ENCODE data around the gene LIX1L.
A peak's percentile ranks its signal among the peaks of the same experiment; 100 is the strongest.

Gene LIX1L

GRCh38 chr1:145977016-145977415 is 19.2 kb upstream of the LIX1L start:
- TF ChIP-seq CTCF (IDR thresholded peaks at IDR 0.05; ENCODE audit: low read length) (no peak), EZH2phosphoT487 (IDR thresholded peaks at IDR 0.05; ENCODE audit: low read length) (no peak), EZH2 (optimal IDR thresholded peaks at IDR 0.05; ENCODE audit: low read depth, low read length) (no peak)
- H3K36me3 ChIP-seq (replicated peaks; ENCODE audit: insufficient read depth, low read length): no peaks in the 10 kb centered on the region
- H4K20me1 ChIP-seq (ENCODE audit: insufficient read depth, low read length): no peaks in the 10 kb centered on the region
- peak overlapping the region; percentile 8; the same call in 1 of the 2 replicates for H3K9ac ChIP-seq (ENCODE audit: low read length)
- no peaks in the 10 kb centered on the region for H3K9me2 ChIP-seq (replicated peaks; ENCODE audit: insufficient read depth, low read length)
- DNase-seq: no peak
- H3K27ac ChIP-seq (ENCODE audit: low read length): no peak overlapping the region
- H3K79me2 ChIP-seq (ENCODE audit: low read length): no peaks in the 10 kb centered on the region
- H3K27me3 ChIP-seq (replicated peaks; ENCODE audit: insufficient read depth, low read length): no peaks in the 10 kb centered on the region
- peaks cover 38% of the 10 kb centered on the region for H3F3A ChIP-seq (ENCODE audit: insufficient read depth, low read length)
- peaks cover 45% of the 10 kb centered on the region for H3K4me1 ChIP-seq (ENCODE audit: low read length)
- H2AFZ ChIP-seq (ENCODE audit: low read length): peak overlapping the region; percentile 54
- H3K4me2 ChIP-seq (ENCODE audit: low read depth, low read length): peak overlapping the region; percentile 61; the same call in 1 of the 2 replicates
- no peak overlapping the region for H3K4me3 ChIP-seq (ENCODE audit: low read length)
- H3K9me3 ChIP-seq (replicated peaks; ENCODE audit: insufficient read depth, low read length): no peaks in the 10 kb centered on the region

DNA sequence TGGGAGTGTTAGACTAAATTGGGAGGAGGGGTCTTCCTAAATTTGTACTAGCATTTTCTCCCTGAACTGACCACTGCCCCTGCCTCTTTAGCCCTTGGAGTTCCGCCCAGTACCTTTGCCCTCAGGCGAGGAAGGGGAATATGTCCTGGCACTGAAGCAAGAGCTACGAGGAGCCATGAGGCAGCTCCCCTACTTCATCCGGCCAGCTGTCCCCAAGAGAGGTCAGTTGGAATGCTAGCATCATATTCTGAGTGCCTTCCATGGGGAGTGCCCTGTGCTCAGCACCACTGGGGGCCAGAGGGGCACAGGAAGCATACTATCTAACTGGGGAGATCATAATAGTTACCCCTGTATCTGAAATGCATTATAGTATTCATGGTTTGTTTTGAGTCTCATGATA is 17.4 kb upstream of the LIX1L start:
- H3K27ac ChIP-seq (ENCODE audit: low read length): no peak overlapping the region
- no peaks in the 10 kb centered on the region for H3K27me3 ChIP-seq (replicated peaks; ENCODE audit: insufficient read depth, low read length)
- no peaks in the 10 kb centered on the region for H3K79me2 ChIP-seq (ENCODE audit: low read length)
- no peak for TF ChIP-seq CTCF (IDR thresholded peaks at IDR 0.05; ENCODE audit: low read length)
- no peak for TF ChIP-seq EZH2 (optimal IDR thresholded peaks at IDR 0.05; ENCODE audit: low read depth, low read length)
- no peak for TF ChIP-seq EZH2phosphoT487 (IDR thresholded peaks at IDR 0.05; ENCODE audit: low read length)
- DNase-seq: no peak
- peaks cover 21% of the 10 kb centered on the region for H3F3A ChIP-seq (ENCODE audit: insufficient read depth, low read length)
- peaks cover 28% of the 10 kb centered on the region for H3K4me1 ChIP-seq (ENCODE audit: low read length)
- H2AFZ ChIP-seq (ENCODE audit: low read length): no peak overlapping the region
- no peak overlapping the region for H3K9ac ChIP-seq (ENCODE audit: low read length)
- no peaks in the 10 kb centered on the region for H3K36me3 ChIP-seq (replicated peaks; ENCODE audit: insufficient read depth, low read length)
- H3K4me3 ChIP-seq (ENCODE audit: low read length): no peak overlapping the region
- H3K4me2 ChIP-seq (ENCODE audit: low read depth, low read length): no peak overlapping the region
- H3K9me3 ChIP-seq (replicated peaks; ENCODE audit: insufficient read depth, low read length): no peaks in the 10 kb centered on the region
- H4K20me1 ChIP-seq (ENCODE audit: insufficient read depth, low read length): no peaks in the 10 kb centered on the region
- H3K9me2 ChIP-seq (replicated peaks; ENCODE audit: insufficient read depth, low read length): no peaks in the 10 kb centered on the region

GRCh38 chr1:145974721-145975120 is 16.9 kb upstream of the LIX1L start:
- Histone ChIP-seq H3K4me3 (ENCODE audit: low read length) (no peak overlapping the region), H3K4me1 (ENCODE audit: low read length) (peaks cover 24% of the 10 kb centered on the region), H3K9ac (ENCODE audit: low read length) (no peak overlapping the region), H3K27me3 (replicated peaks; ENCODE audit: insufficient read depth, low read length) (no peaks in the 10 kb centered on the region), H3F3A (ENCODE audit: insufficient read depth, low read length) (peaks cover 16% of the 10 kb centered on the region), H3K36me3 (replicated peaks; ENCODE audit: insufficient read depth, low read length) (no peaks in the 10 kb centered on the region), H4K20me1 (ENCODE audit: insufficient read depth, low read length) (no peaks in the 10 kb centered on the region), H3K9me3 (replicated peaks; ENCODE audit: insufficient read depth, low read length) (no peaks in the 10 kb centered on the region), H3K27ac (ENCODE audit: low read length) (no peak overlapping the region), H3K79me2 (ENCODE audit: low read length) (no peaks in the 10 kb centered on the region), H2AFZ (ENCODE audit: low read length) (no peak overlapping the region), H3K4me2 (ENCODE audit: low read depth, low read length) (no peak overlapping the region), H3K9me2 (replicated peaks; ENCODE audit: insufficient read depth, low read length) (no peaks in the 10 kb centered on the region)
- no peak for TF ChIP-seq EZH2phosphoT487 (IDR thresholded peaks at IDR 0.05; ENCODE audit: low read length)
- no peak for DNase-seq

- H2AFZ ChIP-seq (ENCODE audit: low read length): no peak overlapping the region
- H3K27me3 ChIP-seq (replicated peaks; ENCODE audit: insufficient read depth, low read length): no peaks in the 10 kb centered on the region
- H3K9me2 ChIP-seq (replicated peaks; ENCODE audit: insufficient read depth, low read length): no peaks in the 10 kb centered on the region
- H3K4me1 ChIP-seq (ENCODE audit: low read length): peaks cover 6% of the 10 kb centered on the region
- no peak overlapping the region for H3K27ac ChIP-seq (ENCODE audit: low read length)
- no peaks in the 10 kb centered on the region for H3K36me3 ChIP-seq (replicated peaks; ENCODE audit: insufficient read depth, low read length)
- no peaks in the 10 kb centered on the region for H3K79me2 ChIP-seq (ENCODE audit: low read length)
- TF ChIP-seq CTCF (IDR thresholded peaks at IDR 0.05; ENCODE audit: low read length) (no peak), EZH2 (optimal IDR thresholded peaks at IDR 0.05; ENCODE audit: low read depth, low read length) (no peak), EZH2phosphoT487 (IDR thresholded peaks at IDR 0.05; ENCODE audit: low read length) (no peak)
- no peaks in the 10 kb centered on the region for H4K20me1 ChIP-seq (ENCODE audit: insufficient read depth, low read length)
- no peak for DNase-seq
- no peaks in the 10 kb centered on the region for H3F3A ChIP-seq (ENCODE audit: insufficient read depth, low read length)
- no peak overlapping the region for H3K9ac ChIP-seq (ENCODE audit: low read length)
- no peak overlapping the region for H3K4me2 ChIP-seq (ENCODE audit: low read depth, low read length)
- H3K9me3 ChIP-seq (replicated peaks; ENCODE audit: insufficient read depth, low read length): no peaks in the 10 kb centered on the region
- no peak overlapping the region for H3K4me3 ChIP-seq (ENCODE audit: low read length)
These were observed 14.8 kb upstream of the LIX1L start for GRCh38 chr1:145972580-145972979.

All from MM.1S (cell line).